Lower leg skin (tissue), 4 donors: Measurements from ENCODE around the gene GLP1R. TPM values are rescaled to one million over a fixed set of nuclear protein-coding genes. Genes with fewer than 3 reads are reported as not detected.
A peak's percentile ranks its signal among the peaks of the same experiment; 100 is the strongest.

Experiments used
- DNase-seq, 2 donors: peaks; one replicate each; pipeline ENCODE4 v3.0.0-alpha.2; 2019; ENCODE audit warnings: low spot score in 2 of 2
- H3K4me3 ChIP-seq: fragments of 200-600 bp; sonication (generic); 2 replicates; pipeline ENCODE4 v1.5.1; 2017; ENCODE audit warnings: mild to moderate bottlenecking, low read depth; ENCODE audit not compliant: poor library complexity, severe bottlenecking
- CTCF ChIP-seq, 3 donors: fragments of 450-650 bp; IDR thresholded peaks; one replicate each; pipeline ENCODE4 v1.5.1; 2016; ENCODE audit warnings: antibody characterized with exemption in 3 of 3, mild to moderate bottlenecking in 3 of 3, moderate library complexity in 2 of 3
- POLR2A ChIP-seq, 2 donors: fragments of 450-650 bp; IDR thresholded peaks; one replicate each; pipeline ENCODE4 v1.6.1; 2016 to 2017; ENCODE audit warnings: antibody characterized with exemption in 2 of 2, mild to moderate bottlenecking in 1 of 2, moderate library complexity in 1 of 2
- WGBS, 2 donors: methylation state at CpG; one replicate each; pipeline ENCODE4 v1.1.5; 2018; 5-methylcytosine and 5-hydroxymethylcytosine counted together
- intact Hi-C: fragments of 100-400 bp; cut with DNase I; formaldehyde crosslinking; loops from one replicate; pipeline ENCODE4 v1.15.0; 2023; ENCODE audit warnings: low total_unique reads
- total RNA-seq, 4 donors: library from RNA; depleted of rRNA; stranded (reverse); fragments of >200 nt; gene quantifications; one replicate each; pipeline ENCODE4 v1.1.0, GENCODE V29; 2016

GLP1R gene
- total RNA-seq, 4 donors from 2014 or later: 0.10 to 1.3 TPM; not detected in 2

- intact Hi-C loops: no loop called here
- peak in 1 of 2 donors; percentile 70 for DNase-seq
- H3K4me3 ChIP-seq: no peak overlapping the region
- WGBS, 2 donors: 69 to 79% methylated on average over 4 of the region's 4 CpGs
- TF ChIP-seq CTCF (IDR thresholded peaks at IDR 0.05) (no peak), POLR2A (IDR thresholded peaks at IDR 0.05) (no peak)
Measured at GRCh38 chr6:39053016-39053624, 4.5 kb downstream of the GLP1R start.

GRCh38 chr6:39053854-39054576, 5.4 kb downstream of the GLP1R start:
- no peak for TF ChIP-seq CTCF (IDR thresholded peaks at IDR 0.05)
- TF ChIP-seq POLR2A (IDR thresholded peaks at IDR 0.05): no peak

GRCh38 chr6:39054577-39055142, 6.1 kb downstream of the GLP1R start:
- no peak for DNase-seq
- 74 to 76% methylated on average over 9 of the region's 9 CpGs for WGBS, 2 donors
- intact Hi-C loops: no loop called here
- TF ChIP-seq POLR2A (IDR thresholded peaks at IDR 0.05): no peak
- TF ChIP-seq CTCF (IDR thresholded peaks at IDR 0.05): no peak
- H3K4me3 ChIP-seq: no peak overlapping the region

More at GRCh38 chr6:39053854-39054576, 5.4 kb downstream of the GLP1R start:
- H3K4me3 ChIP-seq: no peak overlapping the region
- WGBS, 2 donors: 59 to 60% methylated on average over 9 of the region's 9 CpGs
- intact Hi-C loops: no loop called here
- no peak for DNase-seq

GRCh38 chr6:39055661-39056060, 7.1 kb downstream of the GLP1R start:
- intact Hi-C loops: no loop called here
- no peak for DNase-seq
- H3K4me3 ChIP-seq: no peak overlapping the region
- no peak for TF ChIP-seq POLR2A (IDR thresholded peaks at IDR 0.05)
- TF ChIP-seq CTCF (IDR thresholded peaks at IDR 0.05): no peak
- 75 to 77% methylated on average over 7 of the region's 7 CpGs for WGBS, 2 donors

- no peak overlapping the region for H3K4me3 ChIP-seq
- intact Hi-C loops: no loop called here
- DNase-seq: no peak
- TF ChIP-seq CTCF (IDR thresholded peaks at IDR 0.05) (no peak), POLR2A (IDR thresholded peaks at IDR 0.05) (no peak)
- 78 to 95% methylated on average over 5 of the region's 5 CpGs for WGBS, 2 donors
Measured at GRCh38 chr6:39056191-39056590, 7.6 kb downstream of the GLP1R start.
